ENCODE measurements around the gene LRRC71.

DNA sequence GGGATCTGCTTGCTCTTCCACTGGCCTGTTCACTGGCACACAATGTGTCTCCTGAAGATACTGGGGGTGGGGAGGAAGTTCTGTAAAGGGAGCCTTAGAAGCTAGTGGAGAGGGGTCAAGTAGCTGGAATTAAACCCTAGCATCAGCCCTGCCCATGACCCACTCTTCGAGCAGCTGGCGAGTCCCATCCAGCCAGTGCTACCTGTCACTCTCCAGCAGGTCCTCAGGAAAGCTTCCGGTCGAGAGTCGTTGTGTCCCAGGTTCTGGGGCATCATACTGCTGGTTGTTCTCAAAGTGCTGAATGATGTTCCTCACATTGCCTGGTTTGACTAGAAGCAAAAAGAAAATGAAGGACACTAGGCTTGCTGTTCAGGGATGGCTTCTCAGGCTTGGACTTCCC is 30.9 kb downstream of the LRRC71 start:
- TF ChIP-seq CTCF (IDR thresholded peaks at IDR 0.05; ENCODE audit: low read depth, low read length) (no peak), MYC (IDR thresholded peaks at IDR 0.05; ENCODE audit: low read depth, low read length) (no peak), POLR2A (IDR thresholded peaks at IDR 0.05; ENCODE audit: extremely low read depth, insufficient read length) (no peak)
